GM23338 (cell line): Measurements from ENCODE around the gene MAP1LC3A. TPM values are rescaled to one million over a fixed set of nuclear protein-coding genes. Genes with fewer than 3 reads are reported as not detected.

Source experiments
- ATAC-seq: fragments of 200-7000 bp; cut with Tn5 transposase; 3 replicates; pipeline ENCODE4 v1.9.1; 2020
- DNase-seq: peaks from one replicate; pipeline ENCODE4 v3.0.0-alpha.2; 2015; ENCODE audit warnings: low spot score
- H2AFZ ChIP-seq: fragments of 200-600 bp; sonication (generic); 2 replicates; pipeline ENCODE4 v1.8.0; 2016; ENCODE audit warnings: antibody characterized with exemption, mild to moderate bottlenecking, moderate library complexity
- H3F3A ChIP-seq: fragments of 200-600 bp; sonication (generic); replicated peaks from 2 replicates; pipeline ENCODE4 v1.8.0; 2017; ENCODE audit warnings: antibody characterized with exemption, mixed run types, low read depth
- H3K27ac ChIP-seq: fragments of 200-600 bp; sonication (generic); 2 replicates; pipeline ENCODE4 v1.6.1; 2016; ENCODE audit warnings: low read depth
- H3K27me3 ChIP-seq: fragments of 200-600 bp; sonication (generic); 2 replicates; pipeline ENCODE4 v1.8.0; 2016; ENCODE audit warnings: mild to moderate bottlenecking, mixed run types, moderate library complexity; ENCODE audit not compliant: insufficient read depth
- H3K36me3 ChIP-seq: fragments of 200-600 bp; sonication (generic); 2 replicates; pipeline ENCODE4 v1.8.0; 2016; ENCODE audit warnings: mild to moderate bottlenecking; ENCODE audit not compliant: insufficient read depth
- H3K4me1 ChIP-seq: fragments of 200-600 bp; sonication (generic); 2 replicates; pipeline ENCODE4 v1.8.0; 2016; ENCODE audit warnings: mild to moderate bottlenecking, moderate library complexity; ENCODE audit not compliant: insufficient read depth
- H3K4me2 ChIP-seq: fragments of 200-600 bp; sonication (generic); 2 replicates; pipeline ENCODE4 v1.7.1; 2017; ENCODE audit warnings: mixed run types
- H3K4me3 ChIP-seq: fragments of 200-600 bp; sonication (generic); 2 replicates; pipeline ENCODE4 v1.6.1; 2016; ENCODE audit warnings: mixed run types
- H3K79me2 ChIP-seq: fragments of 200-600 bp; sonication (generic); replicated peaks from 2 replicates; pipeline ENCODE4 v1.8.0; 2017; ENCODE audit warnings: mild to moderate bottlenecking; ENCODE audit not compliant: insufficient read depth
- H3K9me2 ChIP-seq: fragments of 200-600 bp; sonication (generic); 2 replicates; pipeline ENCODE4 v1.8.0; 2017; ENCODE audit not compliant: insufficient read depth
- H4K20me1 ChIP-seq: fragments of 200-600 bp; sonication (generic); replicated peaks from 2 replicates; pipeline ENCODE4 v1.8.0; 2017; ENCODE audit warnings: mild to moderate bottlenecking; ENCODE audit not compliant: insufficient read depth
- H3K27ac Mint-ChIP-seq: 2 replicates; pipeline ENCODE4 v1.8.0; 2020; ENCODE audit warnings: inconsistent platforms, mild to moderate bottlenecking, moderate library complexity, mixed read lengths
- H3K27me3 Mint-ChIP-seq: 3 replicates; pipeline ENCODE4 v1.8.0; 2022; ENCODE audit warnings: low read depth, mild to moderate bottlenecking, moderate library complexity, mixed read lengths, inconsistent platforms; ENCODE audit not compliant: insufficient read depth, poor library complexity
- H3K36me3 Mint-ChIP-seq: 3 replicates; pipeline ENCODE4 v1.8.0; 2021; ENCODE audit warnings: low read depth, mild to moderate bottlenecking, inconsistent platforms, moderate library complexity, mixed read lengths
- H3K4me1 Mint-ChIP-seq: 3 replicates; pipeline ENCODE4 v1.8.0; 2020; ENCODE audit warnings: mild to moderate bottlenecking, inconsistent platforms, mixed read lengths
- H3K4me3 Mint-ChIP-seq: 3 replicates; pipeline ENCODE4 v1.8.0; 2021; ENCODE audit warnings: moderate library complexity, mild to moderate bottlenecking, inconsistent platforms, mixed read lengths
- H3K9me3 Mint-ChIP-seq: 3 replicates; pipeline ENCODE4 v1.8.0; 2020; ENCODE audit warnings: moderate library complexity, mild to moderate bottlenecking, inconsistent platforms, mixed read lengths
- CREB1 ChIP-seq: fragments of 250-450 bp; sonication (Bioruptor Pico); IDR thresholded peaks from 2 replicates; pipeline ENCODE4 v1.5.0; 2020; ENCODE audit warnings: low read depth, mild to moderate bottlenecking, moderate library complexity
- CTCF ChIP-seq, 2 experiments: fragments of 200-600 bp in 1 of 2; sonication (generic) in 1 of 2; conservative IDR thresholded peaks; 2 replicates each; pipeline versions ENCODE4 v1.5.1 to v1.6.1; 2016 to 2017; ENCODE audit warnings: antibody characterized with exemption in 2 of 2, low read depth in 2 of 2, mild to moderate bottlenecking in 2 of 2, moderate library complexity in 1 of 2
- ETS1 ChIP-seq: IDR thresholded peaks from 2 replicates; pipeline ENCODE4 v1.6.1; 2016; ENCODE audit warnings: antibody characterized with exemption
- EZH2 ChIP-seq: fragments of 200-600 bp; sonication (generic); IDR thresholded peaks from one replicate; pipeline ENCODE4 v1.8.0; 2017; ENCODE audit warnings: antibody characterized with exemption, mild to moderate bottlenecking, low read depth; ENCODE audit not compliant: unreplicated experiment
- EZH2phosphoT487 ChIP-seq: fragments of 200-600 bp; sonication (generic); IDR thresholded peaks from one replicate; pipeline ENCODE4 v1.8.1; 2018; ENCODE audit warnings: antibody characterized with exemption; ENCODE audit not compliant: unreplicated experiment
- JUNB ChIP-seq: IDR thresholded peaks from one replicate; pipeline ENCODE4 v1.6.1; 2016; ENCODE audit warnings: antibody characterized with exemption; ENCODE audit not compliant: unreplicated experiment
- NANOG ChIP-seq: IDR thresholded peaks from 2 replicates; pipeline ENCODE4 v1.6.1; 2016; ENCODE audit warnings: antibody characterized with exemption, borderline replicate concordance
- POLR2AphosphoS5 ChIP-seq: IDR thresholded peaks from 2 replicates; pipeline ENCODE4 v1.6.1; 2016; ENCODE audit warnings: antibody characterized with exemption, low read depth
- REST ChIP-seq: IDR thresholded peaks from one replicate; pipeline ENCODE4 v1.6.1; 2018; ENCODE audit warnings: antibody characterized with exemption; ENCODE audit not compliant: unreplicated experiment
- STAT1 ChIP-seq: IDR thresholded peaks from one replicate; pipeline ENCODE4 v1.6.1; 2016; ENCODE audit warnings: antibody characterized with exemption; ENCODE audit not compliant: unreplicated experiment
- ZNF114 ChIP-seq: fragments of 250-450 bp; sonication (Bioruptor Pico); IDR thresholded peaks from 2 replicates; pipeline ENCODE4 v1.5.0; 2020; ENCODE audit warnings: mild to moderate bottlenecking, moderate library complexity
- ZNF331 ChIP-seq: fragments of 250-450 bp; sonication (Bioruptor Pico); IDR thresholded peaks from 2 replicates; pipeline ENCODE4 v1.5.0; 2020; ENCODE audit warnings: low read depth, mild to moderate bottlenecking, moderate library complexity
- ZNF462 ChIP-seq: fragments of 250-450 bp; sonication (Bioruptor Pico); IDR thresholded peaks from 2 replicates; pipeline ENCODE4 v1.5.0; 2020; ENCODE audit warnings: mild to moderate bottlenecking, moderate library complexity
- polyA plus RNA-seq: library from polyadenylated mRNA; unstranded; fragments of >200 nt; fragmentation: Nextera tagmentation; extraction: Ambion mirVana; gene quantifications from 2 replicates; pipeline ENCODE4 v1.2.1, GENCODE V29; 2016
- total RNA-seq: library from RNA; depleted of rRNA; stranded (reverse); fragments of >200 nt; shearing (Covaris generic); gene quantifications from 2 replicates; pipeline ENCODE4 v1.2.3, GENCODE V29; 2014

MAP1LC3A gene
- total and polyA plus RNA-seq, 2 experiments from 2014 or later = 15.2 to 15.9 TPM

- H3F3A ChIP-seq = no peaks in the 10 kb centered on the region
- no peaks in the 10 kb centered on the region for H3K9me2 ChIP-seq
- no peak for ATAC-seq
- Mint-ChIP-seq H3K36me3 (peaks cover 9% of the 10 kb centered on the region; the same call in 2 of the 3 replicates), H3K4me1 (no peaks in the 10 kb centered on the region), H3K27ac (no peak overlapping the region), H3K9me3 (no peaks in the 10 kb centered on the region), H3K4me3 (no peak overlapping the region), H3K27me3 (no peaks in the 10 kb centered on the region)
- H3K4me2 ChIP-seq = no peak overlapping the region
- H3K79me2 ChIP-seq = no peaks in the 10 kb centered on the region
- H4K20me1 ChIP-seq = no peaks in the 10 kb centered on the region
- no peaks in the 10 kb centered on the region; the same call in 1 of the 2 replicates for H3K36me3 ChIP-seq
- DNase-seq = no peak
- H3K4me1 ChIP-seq = no peaks in the 10 kb centered on the region
- H3K4me3 ChIP-seq = no peak overlapping the region
- no peak overlapping the region for H3K27ac ChIP-seq
- TF ChIP-seq ZNF114 (CRISPR knock-in tag) (no peak), POLR2AphosphoS5 (no peak), CREB1 (no peak), ZNF331 (CRISPR knock-in tag) (no peak), ZNF462 (CRISPR knock-in tag) (no peak), JUNB (no peak), STAT1 (no peak), EZH2phosphoT487 (no peak), NANOG (no peak), CTCF (conservative IDR thresholded peaks at IDR 0.05; ENCODE audit: low read depth in 2 of 2) (no peak), ETS1 (no peak), EZH2 (no peak), REST (no peak)
- no peaks in the 10 kb centered on the region for H3K27me3 ChIP-seq
- no peak overlapping the region for H2AFZ ChIP-seq
Observed at GRCh38 chr20:34578025-34578424, 19.5 kb downstream of the MAP1LC3A start.
